HCT116 (cell line): ENCODE results near the gene FZR1. TPM values are rescaled to one million over a fixed set of nuclear protein-coding genes. Genes with fewer than 3 reads are reported as not detected.
A peak's percentile ranks its signal among the peaks of the same experiment; 100 is the strongest.
"Not testable (repeated sequence)": the region's sequence is repeated elsewhere in the genome, so short reads cannot be mapped to it uniquely, and the experiment has no call there.

Source experiments
- ATAC-seq: fragments of 200-7000 bp; cut with Tn5 transposase; 2 replicates; pipeline ENCODE4 v1.9.1; 2020; ENCODE audit warnings: mild to moderate bottlenecking, moderate library complexity
- BruUV-seq: library from RNA; stranded (reverse); fragments of 400-500 nt; replicated peaks from 2 replicates; lab custom pipeline; 2021; lab: Mats Ljungman, UMichigan
- CTCF ChIA-PET: fragments of 300-600 bp; sonication (Branson Sonifier 250); formaldehyde crosslinking; loops from one replicate; lab custom pipeline; 2021; ENCODE audit warnings: antibody characterized with exemption; lab: Charles Lee
- POLR2A ChIA-PET: fragments of 300-600, 350-600 bp; sonication (Branson Sonifier 250); formaldehyde crosslinking; loops from one replicate; lab custom pipeline; 2021; ENCODE audit warnings: antibody characterized with exemption; lab: Charles Lee
- RAD21 ChIA-PET, 2 experiments: fragments of 300-600 bp; sonication (Branson Sonifier 250); formaldehyde crosslinking; loops; one replicate each; lab custom pipeline; 2023; ENCODE audit warnings: low total read pairs in 2 of 2; ENCODE audit not compliant: uncharacterized antibody in 2 of 2, unreplicated experiment in 2 of 2, low non-redundant PET in 1 of 2; lab: Charles Lee
- DNase-seq: peaks from one replicate; pipeline ENCODE4 v3.0.0-alpha.2; 2010; ENCODE audit warnings: low read depth, low spot score
- H2AFZ ChIP-seq: fragments of 200-600 bp; shearing (Covaris generic), sonication (generic); 2 replicates; pipeline ENCODE4 v1.6.1; 2017; ENCODE audit warnings: low read depth, mixed run types, mixed read lengths, antibody characterized with exemption, low read length; ENCODE audit not compliant: poor library complexity, severe bottlenecking
- H3K27ac ChIP-seq: 2 replicates; pipeline ENCODE4 v1.5.1; 2012; ENCODE audit warnings: low read depth, low read length
- H3K27me3 ChIP-seq: fragments of 200-600 bp; sonication (generic); 2 replicates; pipeline ENCODE4 v1.6.1; 2016; ENCODE audit warnings: mixed run types, low read length, mixed read lengths; ENCODE audit not compliant: insufficient read depth
- H3K36me3 ChIP-seq, 2 experiments: fragments of 200-500 bp in 1 of 2; fragments of 200-600 bp in 1 of 2; sonication (Bioruptor generic) in 1 of 2; sonication (generic) in 1 of 2; 2 replicates each; pipeline versions ENCODE4 v1.5.1 to v1.6.1; 2014 to 2016; ENCODE audit warnings: low read length in 2 of 2, inconsistent platforms in 1 of 2, mixed read lengths in 1 of 2, mixed run types in 1 of 2; ENCODE audit not compliant: insufficient read depth in 2 of 2, control insufficient read depth in 1 of 2
- H3K4me1 ChIP-seq, 2 experiments: fragments of 200-600 bp in 1 of 2; sonication (generic) in 1 of 2; 2 replicates each; pipeline versions ENCODE4 v1.5.1 to v1.6.1; 2012 to 2017; ENCODE audit warnings: low read length in 2 of 2, inconsistent platforms in 1 of 2, mild to moderate bottlenecking in 1 of 2, mixed read lengths in 1 of 2, mixed run types in 1 of 2, moderate library complexity in 1 of 2; ENCODE audit not compliant: insufficient read depth in 2 of 2, control insufficient read depth in 1 of 2
- H3K4me2 ChIP-seq: fragments of 200-600 bp; sonication (generic); 2 replicates; pipeline ENCODE4 v1.6.1; 2017; ENCODE audit warnings: mixed run types, low read length, mixed read lengths
- H3K4me3 ChIP-seq, 2 experiments: fragments of 200-600 bp in 1 of 2; sonication (generic) in 1 of 2; replicated peaks in 1 of 2; 2 replicates each; pipeline ENCODE4 v1.5.1; 2011 to 2016; ENCODE audit warnings: low read length in 2 of 2, control low read depth in 1 of 2, low read depth in 1 of 2, mild to moderate bottlenecking in 1 of 2, mixed read lengths in 1 of 2, mixed run types in 1 of 2
- H3K79me2 ChIP-seq: fragments of 200-600 bp; sonication (generic); 2 replicates; pipeline ENCODE4 v1.6.1; 2017; ENCODE audit warnings: mild to moderate bottlenecking, mixed run types, low read length, moderate library complexity, mixed read lengths; ENCODE audit not compliant: insufficient read depth
- H3K9ac ChIP-seq: fragments of 200-600 bp; sonication (generic); 2 replicates; pipeline ENCODE4 v1.6.1; 2016; ENCODE audit warnings: low read length, mixed read lengths
- H3K9me2 ChIP-seq: fragments of 200-600 bp; sonication (generic), shearing (Covaris generic); 2 replicates; pipeline ENCODE4 v1.6.1; 2017; ENCODE audit warnings: mixed run types, mild to moderate bottlenecking, moderate library complexity; ENCODE audit not compliant: insufficient read depth
- H3K9me3 ChIP-seq, 2 experiments: fragments of 200-500 bp in 1 of 2; fragments of 200-600 bp in 1 of 2; sonication (Bioruptor generic) in 1 of 2; sonication (generic) in 1 of 2; 2 replicates each; pipeline ENCODE4 v1.6.1; 2014 to 2017; ENCODE audit warnings: low read length in 2 of 2, mixed read lengths in 2 of 2, inconsistent platforms in 1 of 2, low read depth in 1 of 2, mild to moderate bottlenecking in 1 of 2, mixed run types in 1 of 2, moderate library complexity in 1 of 2; ENCODE audit not compliant: control insufficient read depth in 1 of 2, insufficient read depth in 1 of 2
- H4K20me1 ChIP-seq: fragments of 200-600 bp; sonication (generic), shearing (Covaris generic); 2 replicates; pipeline ENCODE4 v1.6.1; 2017; ENCODE audit warnings: mixed run types, mild to moderate bottlenecking, moderate library complexity; ENCODE audit not compliant: insufficient read depth
- EZH2phosphoT487 ChIP-seq: fragments of 200-600 bp; IDR thresholded peaks from 2 replicates; pipeline ENCODE4 v1.6.1; 2018; ENCODE audit warnings: antibody characterized with exemption, borderline replicate concordance
- JUND ChIP-seq: IDR thresholded peaks from 2 replicates; pipeline ENCODE4 v1.6.1; 2012
- intact Hi-C: fragments of 100-400 bp; cut with micrococcal nuclease; formaldehyde crosslinking; loops from 2 replicates; pipeline ENCODE4 v1.10.0; 2022
- total RNA-seq: library from RNA; stranded (reverse); gene quantifications from one replicate; pipeline ENCODE4 v1.2.1, GENCODE V29; 2021; ENCODE audit not compliant: unreplicated experiment
- TF ChIP-seq, protein P1 (sequence below): IDR thresholded peaks from 2 replicates; pipeline ENCODE4 v1.6.1; 2011; ENCODE audit warnings: mild to moderate bottlenecking, low read length, moderate library complexity; ENCODE audit not compliant: insufficient replicate concordance; ENCODE audit errors: extremely low read depth
- TF ChIP-seq, protein P2 (sequence below), 3 experiments: fragments of 200-600 bp in 1 of 3; sonication (generic) in 1 of 3; IDR thresholded peaks in 2 of 3; conservative IDR thresholded peaks in 1 of 3; 2 replicates each; pipeline ENCODE4 v1.5.1; 2012 to 2017; ENCODE audit warnings: low read depth in 2 of 3, low read length in 2 of 3, antibody characterized with exemption in 1 of 3, borderline replicate concordance in 1 of 3, control low read depth in 1 of 3, mild to moderate bottlenecking in 1 of 3, mixed read lengths in 1 of 3, mixed run types in 1 of 3, moderate library complexity in 1 of 3; ENCODE audit not compliant: insufficient read depth in 1 of 3

The FZR1 gene
- total RNA-seq, 1 experiment from 2014 or later = 60.3 TPM

DNA sequence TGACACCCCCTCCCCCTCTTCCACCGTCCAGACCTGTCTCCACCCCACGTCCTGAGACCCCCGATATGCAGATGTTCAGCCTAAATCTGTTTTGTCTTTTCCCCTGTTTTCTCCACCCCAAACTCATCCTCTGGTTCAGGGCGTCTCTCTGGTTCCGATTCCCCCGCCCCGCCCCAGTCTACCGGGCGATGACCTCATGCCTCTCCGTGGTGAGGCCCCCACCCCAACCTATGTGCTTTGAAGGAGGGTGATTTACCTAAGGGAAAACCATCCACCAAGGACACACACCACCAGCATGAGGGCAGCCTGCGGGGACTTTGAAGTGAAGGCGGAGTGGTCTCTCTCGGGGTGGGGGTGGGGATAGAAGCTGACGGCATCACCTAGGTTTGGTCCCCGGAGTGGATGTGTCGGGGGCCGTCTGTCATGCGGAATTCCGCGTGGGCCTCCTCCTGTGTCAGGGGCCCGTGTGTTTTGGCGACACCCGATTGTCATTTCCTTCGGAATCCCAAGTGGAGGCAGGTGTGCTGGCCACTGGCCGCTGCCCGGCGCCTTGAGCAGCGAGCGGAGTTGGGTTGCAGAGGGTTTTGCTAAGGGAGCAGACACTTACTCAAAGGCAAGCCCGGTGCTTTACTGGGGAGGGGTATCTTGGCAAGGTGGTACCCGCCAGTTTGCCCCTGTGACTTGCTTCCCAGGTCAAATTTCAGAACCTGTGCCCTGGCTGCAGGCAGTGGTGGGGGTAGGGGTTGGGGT, 1.4 kb downstream of the FZR1 start:
- no peak for DNase-seq
- H3K9me2 ChIP-seq = no peaks in the 10 kb centered on the region
- ChIA-PET CTCF (no interaction called here), POLR2A (no interaction called here), RAD21 (no interaction called here)
- BruUV-seq = TSS peak; percentile 55
- H4K20me1 ChIP-seq = no peaks in the 10 kb centered on the region
- no peak for ATAC-seq
- TF ChIP-seq EZH2phosphoT487 = no peak
- TF ChIP-seq, protein P1, sequence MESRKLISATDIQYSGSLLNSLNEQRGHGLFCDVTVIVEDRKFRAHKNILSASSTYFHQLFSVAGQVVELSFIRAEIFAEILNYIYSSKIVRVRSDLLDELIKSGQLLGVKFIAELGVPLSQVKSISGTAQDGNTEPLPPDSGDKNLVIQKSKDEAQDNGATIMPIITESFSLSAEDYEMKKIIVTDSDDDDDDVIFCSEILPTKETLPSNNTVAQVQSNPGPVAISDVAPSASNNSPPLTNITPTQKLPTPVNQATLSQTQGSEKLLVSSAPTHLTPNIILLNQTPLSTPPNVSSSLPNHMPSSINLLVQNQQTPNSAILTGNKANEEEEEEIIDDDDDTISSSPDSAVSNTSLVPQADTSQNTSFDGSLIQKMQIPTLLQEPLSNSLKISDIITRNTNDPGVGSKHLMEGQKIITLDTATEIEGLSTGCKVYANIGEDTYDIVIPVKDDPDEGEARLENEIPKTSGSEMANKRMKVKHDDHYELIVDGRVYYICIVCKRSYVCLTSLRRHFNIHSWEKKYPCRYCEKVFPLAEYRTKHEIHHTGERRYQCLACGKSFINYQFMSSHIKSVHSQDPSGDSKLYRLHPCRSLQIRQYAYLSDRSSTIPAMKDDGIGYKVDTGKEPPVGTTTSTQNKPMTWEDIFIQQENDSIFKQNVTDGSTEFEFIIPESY = no peak
- TF ChIP-seq JUND = no peak
- TF ChIP-seq, protein P2, sequence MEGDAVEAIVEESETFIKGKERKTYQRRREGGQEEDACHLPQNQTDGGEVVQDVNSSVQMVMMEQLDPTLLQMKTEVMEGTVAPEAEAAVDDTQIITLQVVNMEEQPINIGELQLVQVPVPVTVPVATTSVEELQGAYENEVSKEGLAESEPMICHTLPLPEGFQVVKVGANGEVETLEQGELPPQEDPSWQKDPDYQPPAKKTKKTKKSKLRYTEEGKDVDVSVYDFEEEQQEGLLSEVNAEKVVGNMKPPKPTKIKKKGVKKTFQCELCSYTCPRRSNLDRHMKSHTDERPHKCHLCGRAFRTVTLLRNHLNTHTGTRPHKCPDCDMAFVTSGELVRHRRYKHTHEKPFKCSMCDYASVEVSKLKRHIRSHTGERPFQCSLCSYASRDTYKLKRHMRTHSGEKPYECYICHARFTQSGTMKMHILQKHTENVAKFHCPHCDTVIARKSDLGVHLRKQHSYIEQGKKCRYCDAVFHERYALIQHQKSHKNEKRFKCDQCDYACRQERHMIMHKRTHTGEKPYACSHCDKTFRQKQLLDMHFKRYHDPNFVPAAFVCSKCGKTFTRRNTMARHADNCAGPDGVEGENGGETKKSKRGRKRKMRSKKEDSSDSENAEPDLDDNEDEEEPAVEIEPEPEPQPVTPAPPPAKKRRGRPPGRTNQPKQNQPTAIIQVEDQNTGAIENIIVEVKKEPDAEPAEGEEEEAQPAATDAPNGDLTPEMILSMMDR (IDR thresholded peaks at IDR 0.05 in 2 of 3, conservative IDR thresholded peaks at IDR 0.05 in 1 of 3; ENCODE audit: borderline replicate concordance in 1 of 3, insufficient read depth in 1 of 3, low read depth in 2 of 3, low read length in 2 of 3) = no peak
- no peak overlapping the region for H2AFZ ChIP-seq
- H3K79me2 ChIP-seq = peaks cover 63% of the 10 kb centered on the region
- peaks cover 2 to 12% of the 10 kb centered on the region in 2 experiments; a peak in 2 of 4 replicates for H3K36me3 ChIP-seq
- peaks cover 23 to 40% of the 10 kb centered on the region in 2 experiments for H3K4me1 ChIP-seq
- no peaks in the 10 kb centered on the region for H3K27me3 ChIP-seq
- H3K27ac ChIP-seq = peak overlapping the region; percentile 93
- peak overlapping the region; percentile 94 for H3K9ac ChIP-seq
- intact Hi-C loops = no loop called here
- H3K9me3 ChIP-seq = no peaks in the 10 kb centered on the region
- peak overlapping the region; percentile 83 to 91 for H3K4me3 ChIP-seq
- H3K4me2 ChIP-seq = peak overlapping the region; percentile 99

DNA sequence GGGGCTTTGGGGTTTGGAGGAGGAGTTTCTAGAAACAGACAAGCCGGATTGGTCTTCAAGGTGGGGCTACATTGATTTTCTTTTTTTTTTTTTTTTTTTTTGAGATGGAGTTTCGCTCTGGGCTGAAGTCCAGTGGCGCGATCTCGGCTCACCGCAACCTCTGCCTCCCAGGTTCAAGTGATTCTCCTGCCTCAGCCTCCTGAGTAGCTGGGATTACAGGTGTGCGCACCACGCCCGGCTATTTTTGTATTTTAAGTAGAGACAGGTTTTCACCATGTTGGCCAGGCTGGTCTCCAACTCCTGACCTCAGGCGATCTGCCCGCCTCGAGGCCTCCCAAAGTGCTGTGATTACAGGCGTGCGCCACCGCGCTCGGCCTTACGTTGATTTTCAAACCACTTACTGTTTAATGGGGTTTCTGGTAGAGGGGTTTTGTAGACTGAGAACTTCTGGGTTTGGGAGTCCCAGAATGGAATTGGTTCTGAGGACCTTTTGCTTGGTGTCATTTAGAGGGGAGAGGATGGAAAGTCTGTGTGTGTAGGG, 2.1 kb downstream of the FZR1 start:
- POLR2A ChIA-PET, H3K9ac ChIP-seq, BruUV-seq, DNase-seq, H2AFZ ChIP-seq, H4K20me1 ChIP-seq, H3K9me2 ChIP-seq, intact Hi-C loops, ATAC-seq, H3K27me3 ChIP-seq, H3K4me3 ChIP-seq, H3K9me3 ChIP-seq, CTCF ChIA-PET, RAD21 ChIA-PET: not testable (repeated sequence)
- peak overlapping the region; percentile 24; the same call in 1 of the 2 replicates for H3K27ac ChIP-seq
- H3K4me2 ChIP-seq = peak overlapping the region; percentile 99; the same call in 1 of the 2 replicates
- peaks cover 23 to 40% of the 10 kb centered on the region in 2 experiments for H3K4me1 ChIP-seq
- peaks cover 2 to 12% of the 10 kb centered on the region in 2 experiments; a peak in 2 of 4 replicates for H3K36me3 ChIP-seq
- peaks cover 69% of the 10 kb centered on the region for H3K79me2 ChIP-seq
